CD4-positive, alpha-beta T cell treated with Interleukin-15 for 4 hours (primary cell): ENCODE measurements around the gene ANXA6.

Source experiments
- DNase-seq: peaks from one replicate; pipeline ENCODE4 v3.0.0-alpha.2; 2020; ENCODE audit warnings: low spot score

Gene ANXA6

DNA sequence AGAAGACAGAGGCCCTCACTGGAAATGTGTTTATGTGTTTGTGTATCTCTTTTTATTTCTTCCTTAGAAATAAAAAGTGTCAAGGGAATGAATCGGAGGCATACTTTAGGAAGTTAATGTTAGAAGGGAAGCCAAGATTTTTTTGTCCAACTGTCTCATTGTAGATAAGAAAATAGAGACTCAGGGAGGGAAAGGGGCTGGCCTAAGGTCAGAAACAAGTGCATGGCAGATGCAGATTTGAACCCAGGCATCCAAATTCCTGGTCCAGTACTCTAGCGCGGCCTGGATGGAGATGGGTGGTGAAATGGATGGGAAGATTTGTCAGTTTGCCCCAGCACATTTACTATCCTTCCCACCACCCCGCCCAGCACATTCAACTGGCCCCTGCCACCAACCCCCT lies 56.9 kb downstream of the ANXA6 start:
- DNase-seq: no peak

GRCh38 chr5:151098768-151099121 lies 58.8 kb downstream of the ANXA6 start:
- no peak for DNase-seq

GRCh38 chr5:151097820-151098767 lies 59.5 kb downstream of the ANXA6 start:
- DNase-seq: no peak

DNA sequence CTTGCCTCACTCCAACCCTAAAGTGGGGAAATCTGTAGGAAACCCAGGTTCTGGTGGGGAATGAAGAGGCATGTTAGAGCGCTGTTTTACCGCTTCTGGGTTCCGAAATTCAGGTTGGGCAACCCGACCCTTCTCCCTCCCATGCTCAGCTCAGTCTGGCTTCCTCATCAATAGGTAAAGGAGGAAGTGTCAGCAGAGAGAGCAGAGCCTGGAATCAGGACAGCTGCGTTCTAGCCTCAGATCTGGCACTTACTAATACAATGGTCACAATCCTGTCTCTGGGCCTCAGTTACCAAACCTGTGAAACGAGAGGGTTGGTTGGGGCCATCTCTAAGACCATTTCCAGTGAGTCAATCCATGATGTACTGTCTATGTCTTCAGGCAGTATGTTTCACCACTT lies 60.5 kb downstream of the ANXA6 start:
- no peak for DNase-seq

- no peak for DNase-seq
Measured at GRCh38 chr5:151096001-151096373, 61.6 kb downstream of the ANXA6 start.

DNA sequence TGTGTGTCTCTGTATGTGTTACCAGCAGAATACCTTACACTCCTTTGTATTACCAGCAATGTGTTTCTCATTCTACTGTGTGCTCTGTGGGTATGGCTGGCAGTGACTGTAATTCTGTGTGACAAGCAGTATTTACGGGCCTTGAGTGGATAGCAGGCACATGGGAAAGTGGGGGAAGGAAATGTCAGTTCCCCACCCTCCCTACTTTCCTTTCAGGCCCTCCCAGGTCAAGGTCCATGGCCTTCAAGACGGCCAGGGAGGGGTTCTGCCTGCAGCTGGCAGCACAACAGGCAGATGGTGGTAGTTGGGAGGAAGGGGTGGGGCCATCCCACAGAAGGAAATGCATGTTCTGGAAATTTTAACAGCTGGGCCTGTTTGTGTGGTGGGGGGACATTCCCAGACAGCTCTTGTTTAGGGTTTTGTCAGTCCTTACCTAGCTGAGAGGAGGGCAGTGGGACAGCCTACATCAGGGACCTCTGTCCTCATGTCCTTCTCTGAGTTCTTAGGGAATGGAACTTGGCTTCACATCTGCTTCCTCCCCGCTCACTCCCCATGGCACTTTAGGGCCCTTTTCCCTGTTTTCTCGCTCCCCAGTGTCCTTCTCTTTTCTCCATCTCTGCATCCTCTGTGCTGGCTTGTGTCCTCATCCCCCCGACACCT lies 62.1 kb downstream of the ANXA6 start:
- no peak for DNase-seq

GRCh38 chr5:151094852-151095245 lies 62.7 kb downstream of the ANXA6 start:
- DNase-seq: no peak

DNA sequence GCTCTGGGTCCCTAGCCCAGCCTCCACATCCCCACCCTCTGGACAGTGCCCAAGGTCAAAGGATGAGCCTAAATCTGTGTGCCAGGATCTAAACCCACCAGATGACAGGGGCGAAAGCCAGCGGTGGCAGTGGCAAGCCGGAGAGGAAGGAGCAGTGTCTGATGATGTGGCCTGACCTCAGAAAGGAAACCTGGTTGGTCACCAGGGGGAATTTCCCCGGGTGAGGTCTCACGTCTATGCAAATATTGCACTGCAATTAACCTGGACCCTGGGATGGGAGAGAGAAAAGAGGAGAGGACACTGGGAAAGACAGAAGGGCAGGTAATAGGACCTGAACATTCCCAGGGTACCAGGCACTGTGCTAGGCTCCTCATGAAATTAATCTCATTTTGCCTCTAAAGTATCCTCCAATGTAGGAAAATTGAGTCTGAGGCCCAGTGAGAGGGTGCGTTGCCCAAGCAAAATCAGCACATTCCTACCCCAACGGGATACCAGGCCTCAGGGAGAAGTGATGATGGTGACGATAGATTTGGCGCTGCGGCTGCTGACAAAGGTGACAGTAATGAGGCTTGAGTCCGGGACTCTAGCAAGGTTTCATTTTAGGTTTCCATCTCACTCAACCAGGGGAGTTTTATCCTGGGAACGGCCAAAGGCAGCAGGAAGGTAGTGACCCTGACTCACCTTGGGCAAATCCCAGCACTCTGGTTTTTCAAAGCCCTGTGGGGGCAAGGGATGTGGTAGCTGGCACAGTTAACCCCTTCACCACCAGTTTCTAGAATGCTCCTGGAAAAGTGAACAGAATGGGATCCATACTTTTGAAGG lies 63.3 kb downstream of the ANXA6 start:
- DNase-seq: peak; percentile 59

GRCh38 chr5:151093476-151093889 lies 64.1 kb downstream of the ANXA6 start:
- DNase-seq: no peak

DNA sequence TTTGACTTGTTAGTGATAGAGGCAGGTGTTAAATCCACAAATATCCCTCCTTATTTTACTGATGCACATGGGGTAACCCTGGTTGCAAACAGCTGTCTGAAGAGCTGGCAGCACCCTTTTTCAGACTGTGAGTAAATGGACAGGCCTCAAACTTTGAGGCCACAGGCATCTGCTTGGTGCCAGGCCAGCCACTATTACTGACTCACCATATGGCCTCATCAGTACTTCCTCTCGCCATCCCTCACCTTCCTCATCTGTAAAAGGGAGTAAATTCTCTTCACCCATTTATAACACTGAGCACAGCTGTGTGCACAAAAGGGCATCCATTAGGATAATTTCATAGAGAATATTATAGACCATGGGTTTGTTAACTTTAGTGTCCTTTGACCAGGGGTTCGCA lies 64.8 kb downstream of the ANXA6 start:
- no peak for DNase-seq

- no peak for DNase-seq
Measured at GRCh38 chr5:151089726-151090125, 67.9 kb downstream of the ANXA6 start.

- no peak for DNase-seq
Measured at GRCh38 chr5:151088986-151089385, 68.6 kb downstream of the ANXA6 start.

DNA sequence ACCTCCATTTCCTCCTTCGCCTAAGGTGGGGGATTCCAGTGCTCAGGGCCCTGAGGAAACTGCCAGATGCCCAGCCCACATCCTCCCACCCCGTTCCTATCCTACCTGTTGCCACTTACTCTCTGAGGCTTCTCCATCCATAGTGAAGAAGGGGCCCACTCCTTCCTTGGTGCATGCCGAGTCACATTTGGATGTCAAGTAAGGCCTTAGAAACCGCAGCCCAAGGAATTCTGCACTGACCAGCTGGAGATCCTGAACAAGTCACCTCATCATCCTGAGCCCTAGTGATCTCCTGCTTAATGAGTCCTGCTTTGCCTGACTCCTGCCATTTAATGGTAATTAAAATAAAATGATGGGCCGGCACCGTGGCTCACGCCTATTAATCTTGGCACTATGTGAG lies 70.1 kb downstream of the ANXA6 start:
- no peak for DNase-seq

- DNase-seq: peak; percentile 67
Measured at GRCh38 chr5:151086905-151087360, 70.6 kb downstream of the ANXA6 start.

GRCh38 chr5:151086192-151086869 lies 71.2 kb downstream of the ANXA6 start:
- no peak for DNase-seq

DNA sequence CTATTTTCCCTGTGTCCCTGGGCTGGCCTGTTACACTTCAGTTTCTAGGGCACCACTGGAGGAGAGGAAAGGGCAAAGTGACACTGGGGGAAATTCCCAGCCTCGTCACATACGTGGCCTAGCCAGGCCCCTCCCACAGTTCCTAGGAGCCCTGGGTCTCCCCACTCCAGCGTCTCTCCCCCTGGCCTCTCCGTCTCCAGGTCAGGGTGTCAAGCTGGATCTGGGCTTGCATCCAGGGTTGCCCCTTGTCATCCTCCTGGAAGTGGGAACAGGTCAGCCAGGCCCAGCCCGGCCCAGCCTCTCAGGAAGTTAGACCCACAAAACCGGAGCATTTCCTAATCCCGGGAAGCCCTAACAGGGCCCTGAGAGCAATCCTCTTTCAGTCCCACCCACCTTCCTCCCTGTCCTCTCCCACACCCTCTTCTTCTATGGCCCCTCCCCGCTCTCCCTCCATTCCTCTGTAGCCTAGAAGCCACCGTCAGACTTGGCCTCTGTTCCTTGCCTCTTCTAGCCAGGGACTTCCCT lies 72.0 kb downstream of the ANXA6 start:
- DNase-seq: peak; percentile 47

DNA sequence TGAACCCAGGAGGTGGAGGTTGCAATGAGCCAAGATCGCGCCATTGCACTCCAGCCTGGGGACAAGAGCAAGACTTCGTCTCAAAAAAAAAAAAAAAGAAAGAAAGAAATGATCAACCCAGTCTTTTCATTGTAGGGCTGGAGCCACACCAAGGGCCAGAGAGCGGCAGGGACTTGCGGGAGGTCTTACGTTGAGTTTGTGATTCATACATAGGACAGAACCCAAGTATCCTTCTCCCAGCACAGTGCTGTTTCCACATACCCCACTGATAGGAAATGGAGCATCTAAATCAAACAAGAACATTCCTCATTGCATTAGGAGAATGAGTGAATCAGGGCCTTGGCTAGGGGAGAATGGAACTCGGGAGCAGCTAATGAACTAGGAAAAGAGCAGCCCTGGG lies 73.2 kb downstream of the ANXA6 start:
- no peak for DNase-seq

GRCh38 chr5:151083081-151083676 lies 74.4 kb downstream of the ANXA6 start:
- peak; percentile 83 for DNase-seq

DNA sequence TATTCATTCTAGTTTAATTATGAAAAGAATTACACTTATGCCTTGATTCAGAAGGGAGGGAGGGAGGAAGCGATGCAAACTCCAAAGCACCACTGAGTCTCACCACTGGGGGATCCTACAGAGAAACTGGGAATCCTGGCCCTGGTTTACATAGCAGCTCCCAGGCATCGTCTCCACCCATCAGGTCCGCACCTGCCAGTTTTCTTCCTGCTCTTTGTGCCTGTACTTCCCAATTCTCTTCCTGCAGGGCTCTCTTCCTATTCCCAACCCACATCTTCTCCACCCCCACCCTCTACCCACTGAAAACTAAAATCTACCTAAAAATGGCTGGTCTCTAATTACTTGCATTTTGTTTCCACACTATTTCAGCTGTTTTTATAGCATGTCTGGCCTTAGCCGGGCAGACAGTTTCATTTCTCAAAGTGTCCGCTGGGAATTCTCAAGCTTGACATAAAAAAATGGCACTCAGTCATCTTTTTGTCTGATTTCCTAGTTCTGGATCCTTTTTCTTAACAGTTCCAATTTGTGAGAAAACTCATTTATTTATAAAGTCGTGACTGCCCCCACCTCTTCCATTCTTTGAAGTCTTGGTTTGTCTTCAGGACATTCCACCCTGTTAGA lies 75.2 kb downstream of the ANXA6 start:
- DNase-seq: no peak

DNA sequence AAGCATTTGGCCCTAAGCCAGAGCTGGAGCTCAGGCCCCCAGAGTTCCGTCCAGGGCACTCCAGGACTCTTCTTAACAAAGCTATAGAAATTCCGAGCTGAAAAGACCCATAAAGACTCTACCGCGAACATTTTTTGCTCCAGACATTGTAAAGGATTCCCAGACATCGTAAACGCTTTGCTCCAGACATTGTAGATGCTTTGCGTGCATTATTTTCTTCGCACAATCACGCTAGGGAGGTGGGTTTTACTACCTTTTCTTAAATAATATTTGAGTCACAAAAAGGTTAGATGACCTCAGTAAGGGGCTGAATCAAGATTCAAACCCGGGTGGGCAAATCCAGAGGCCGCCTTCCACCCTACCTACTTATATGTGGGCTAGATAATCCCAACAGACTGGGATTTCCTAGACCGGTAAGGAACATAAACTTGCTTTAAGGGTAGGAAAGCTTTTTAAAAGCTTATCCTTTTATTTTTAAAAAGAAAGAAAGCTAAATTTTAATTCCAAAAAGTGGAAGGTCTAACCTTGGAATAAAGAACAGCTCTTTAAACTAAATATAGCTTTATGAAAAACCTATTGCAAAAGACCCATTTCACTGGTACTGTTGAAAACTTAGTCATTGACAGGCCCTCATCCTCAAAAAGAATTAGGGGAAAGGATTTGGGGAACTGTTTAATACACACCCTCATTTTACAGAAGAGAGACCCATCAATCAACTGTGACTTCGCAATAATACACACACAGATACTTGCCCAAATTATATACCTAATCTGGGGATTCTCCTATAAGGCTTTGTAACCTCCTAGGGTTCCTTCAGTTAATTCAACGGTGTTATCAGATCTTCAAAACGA lies 75.9 kb downstream of the ANXA6 start:
- DNase-seq: no peak
